ENCODE data around the gene RBPJL. TPM values are rescaled to one million over a fixed set of nuclear protein-coding genes. Genes with fewer than 3 reads are reported as not detected.

RBPJL gene
- total RNA-seq, 1 donor from 2014 or later, result not detected

DNA sequence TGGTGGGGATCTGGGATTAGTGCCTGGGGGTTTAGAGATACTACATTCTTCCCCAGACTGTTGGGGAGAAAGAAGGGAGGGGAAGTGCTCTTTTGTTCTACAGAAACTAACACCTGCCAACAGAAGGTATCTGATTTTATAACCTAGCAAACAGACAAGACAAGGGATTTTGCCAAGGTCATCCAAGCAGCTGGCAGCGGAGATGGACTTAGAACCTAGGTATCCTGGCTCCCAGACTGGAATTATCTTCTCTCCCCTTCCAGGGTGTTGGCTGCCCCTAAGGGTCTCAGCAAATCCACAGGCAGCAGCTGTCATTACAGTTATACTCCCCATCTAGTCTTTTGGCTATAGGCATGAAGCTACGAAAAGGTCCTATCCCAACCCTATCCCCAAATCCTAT lies 33.2 kb downstream of the RBPJL start:
- H3K27ac Mint-ChIP-seq (ENCODE audit: unreplicated experiment), result no peak overlapping the region
- H3K9me3 Mint-ChIP-seq (ENCODE audit: unreplicated experiment), result peaks cover 5% of the 10 kb centered on the region
- H3K4me3 Mint-ChIP-seq (ENCODE audit: unreplicated experiment), result no peak overlapping the region
- H3K27me3 Mint-ChIP-seq (ENCODE audit: unreplicated experiment), result peaks cover 5% of the 10 kb centered on the region
- H3K4me1 Mint-ChIP-seq (ENCODE audit: low read depth, unreplicated experiment), result peaks cover 1% of the 10 kb centered on the region
- H3K36me3 Mint-ChIP-seq (ENCODE audit: unreplicated experiment), result no peaks in the 10 kb centered on the region
- no peak for DNase-seq
- TF ChIP-seq, protein P1, sequence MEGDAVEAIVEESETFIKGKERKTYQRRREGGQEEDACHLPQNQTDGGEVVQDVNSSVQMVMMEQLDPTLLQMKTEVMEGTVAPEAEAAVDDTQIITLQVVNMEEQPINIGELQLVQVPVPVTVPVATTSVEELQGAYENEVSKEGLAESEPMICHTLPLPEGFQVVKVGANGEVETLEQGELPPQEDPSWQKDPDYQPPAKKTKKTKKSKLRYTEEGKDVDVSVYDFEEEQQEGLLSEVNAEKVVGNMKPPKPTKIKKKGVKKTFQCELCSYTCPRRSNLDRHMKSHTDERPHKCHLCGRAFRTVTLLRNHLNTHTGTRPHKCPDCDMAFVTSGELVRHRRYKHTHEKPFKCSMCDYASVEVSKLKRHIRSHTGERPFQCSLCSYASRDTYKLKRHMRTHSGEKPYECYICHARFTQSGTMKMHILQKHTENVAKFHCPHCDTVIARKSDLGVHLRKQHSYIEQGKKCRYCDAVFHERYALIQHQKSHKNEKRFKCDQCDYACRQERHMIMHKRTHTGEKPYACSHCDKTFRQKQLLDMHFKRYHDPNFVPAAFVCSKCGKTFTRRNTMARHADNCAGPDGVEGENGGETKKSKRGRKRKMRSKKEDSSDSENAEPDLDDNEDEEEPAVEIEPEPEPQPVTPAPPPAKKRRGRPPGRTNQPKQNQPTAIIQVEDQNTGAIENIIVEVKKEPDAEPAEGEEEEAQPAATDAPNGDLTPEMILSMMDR (IDR thresholded peaks at IDR 0.05; ENCODE audit: partially characterized antibody, unreplicated experiment), result no peak

DNA sequence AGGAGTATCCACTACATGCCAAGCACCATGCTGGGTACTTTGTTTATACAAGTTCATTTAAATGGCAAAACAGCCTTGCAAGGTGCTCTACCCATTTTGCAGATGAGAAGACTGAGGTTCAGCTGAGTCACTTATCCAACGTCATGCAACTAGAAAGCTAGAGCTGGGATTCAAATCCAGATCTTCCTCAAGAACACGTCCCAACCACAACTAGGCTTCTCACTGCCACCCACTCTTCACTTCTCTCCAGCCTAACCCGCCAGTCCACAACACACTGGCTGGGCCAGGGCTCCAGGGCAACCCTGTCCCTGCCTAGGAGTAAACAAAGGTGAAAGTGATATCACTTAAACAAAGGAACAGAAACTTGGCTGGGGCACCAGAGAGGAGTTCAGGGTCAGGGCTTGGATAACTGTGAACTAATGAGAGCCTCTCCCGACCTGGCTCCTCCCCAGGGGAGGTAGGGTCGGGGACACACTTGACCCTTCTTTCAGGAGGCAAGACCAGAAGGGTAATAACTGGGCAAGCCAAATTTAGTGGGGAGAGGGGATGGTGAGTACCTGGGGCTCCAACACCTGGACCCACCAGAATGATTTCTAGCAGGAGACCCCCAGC lies 33.7 kb downstream of the RBPJL start:
- Mint-ChIP-seq H3K4me3 (ENCODE audit: unreplicated experiment) (no peak overlapping the region), H3K4me1 (ENCODE audit: low read depth, unreplicated experiment) (peaks cover 1% of the 10 kb centered on the region), H3K9me3 (ENCODE audit: unreplicated experiment) (peaks cover 5% of the 10 kb centered on the region), H3K27ac (ENCODE audit: unreplicated experiment) (no peak overlapping the region), H3K36me3 (ENCODE audit: unreplicated experiment) (no peaks in the 10 kb centered on the region), H3K27me3 (ENCODE audit: unreplicated experiment) (peaks cover 5% of the 10 kb centered on the region)
- TF ChIP-seq, protein P1 (IDR thresholded peaks at IDR 0.05; ENCODE audit: partially characterized antibody, unreplicated experiment), result no peak
- DNase-seq, result no peak

DNA sequence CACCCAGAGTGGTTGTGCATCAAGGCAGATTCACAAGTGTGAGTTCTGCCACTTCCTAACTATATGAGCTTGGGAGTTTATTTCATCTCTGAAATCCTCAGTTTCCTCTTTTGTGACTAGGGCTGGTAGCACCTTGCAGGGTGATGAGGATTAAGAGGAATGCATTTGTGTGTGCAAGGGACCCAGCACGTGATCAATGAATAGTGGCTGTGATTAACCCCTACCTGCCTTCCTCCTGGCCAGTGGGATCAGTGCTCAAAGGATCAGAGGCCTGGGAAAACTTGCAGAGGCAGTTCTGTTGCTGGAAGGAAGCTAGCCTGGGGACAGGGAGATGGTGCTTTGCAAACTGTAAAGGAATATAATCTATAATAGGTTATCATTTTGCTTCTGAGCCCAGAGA lies 34.3 kb downstream of the RBPJL start:
- no peak overlapping the region for H3K4me3 Mint-ChIP-seq (ENCODE audit: unreplicated experiment)
- peaks cover 3% of the 10 kb centered on the region for H3K9me3 Mint-ChIP-seq (ENCODE audit: unreplicated experiment)
- H3K36me3 Mint-ChIP-seq (ENCODE audit: unreplicated experiment), result no peaks in the 10 kb centered on the region
- no peak overlapping the region for H3K27ac Mint-ChIP-seq (ENCODE audit: unreplicated experiment)
- H3K27me3 Mint-ChIP-seq (ENCODE audit: unreplicated experiment), result peaks cover 5% of the 10 kb centered on the region
- DNase-seq, result no peak
- H3K4me1 Mint-ChIP-seq (ENCODE audit: low read depth, unreplicated experiment), result peaks cover 1% of the 10 kb centered on the region
- TF ChIP-seq, protein P1 (IDR thresholded peaks at IDR 0.05; ENCODE audit: partially characterized antibody, unreplicated experiment), result no peak

DNA sequence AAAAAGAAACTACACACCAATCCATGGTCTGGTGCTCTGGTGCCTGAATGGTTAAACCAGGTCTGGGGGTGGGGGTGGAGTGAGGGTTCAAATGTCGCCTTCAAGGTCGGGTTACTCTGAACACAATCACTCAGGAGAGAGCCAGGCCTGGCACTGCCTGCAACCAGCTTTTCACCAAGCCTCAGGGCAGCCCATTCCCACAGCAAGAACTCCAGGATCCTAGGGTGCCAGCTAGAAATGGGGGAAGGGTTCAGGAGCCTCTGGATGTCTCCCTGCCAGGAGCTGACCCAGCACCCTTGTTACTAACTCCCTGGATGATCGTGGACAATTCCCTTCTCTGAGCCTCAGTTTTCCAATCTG lies 34.9 kb downstream of the RBPJL start:
- peaks cover 3% of the 10 kb centered on the region for H3K9me3 Mint-ChIP-seq (ENCODE audit: unreplicated experiment)
- no peak for DNase-seq
- H3K36me3 Mint-ChIP-seq (ENCODE audit: unreplicated experiment), result no peaks in the 10 kb centered on the region
- peaks cover 1% of the 10 kb centered on the region for H3K4me1 Mint-ChIP-seq (ENCODE audit: low read depth, unreplicated experiment)
- no peak overlapping the region for H3K27ac Mint-ChIP-seq (ENCODE audit: unreplicated experiment)
- H3K27me3 Mint-ChIP-seq (ENCODE audit: unreplicated experiment), result peaks cover 5% of the 10 kb centered on the region
- TF ChIP-seq, protein P1 (IDR thresholded peaks at IDR 0.05; ENCODE audit: partially characterized antibody, unreplicated experiment), result no peak
- H3K4me3 Mint-ChIP-seq (ENCODE audit: unreplicated experiment), result no peak overlapping the region

DNA sequence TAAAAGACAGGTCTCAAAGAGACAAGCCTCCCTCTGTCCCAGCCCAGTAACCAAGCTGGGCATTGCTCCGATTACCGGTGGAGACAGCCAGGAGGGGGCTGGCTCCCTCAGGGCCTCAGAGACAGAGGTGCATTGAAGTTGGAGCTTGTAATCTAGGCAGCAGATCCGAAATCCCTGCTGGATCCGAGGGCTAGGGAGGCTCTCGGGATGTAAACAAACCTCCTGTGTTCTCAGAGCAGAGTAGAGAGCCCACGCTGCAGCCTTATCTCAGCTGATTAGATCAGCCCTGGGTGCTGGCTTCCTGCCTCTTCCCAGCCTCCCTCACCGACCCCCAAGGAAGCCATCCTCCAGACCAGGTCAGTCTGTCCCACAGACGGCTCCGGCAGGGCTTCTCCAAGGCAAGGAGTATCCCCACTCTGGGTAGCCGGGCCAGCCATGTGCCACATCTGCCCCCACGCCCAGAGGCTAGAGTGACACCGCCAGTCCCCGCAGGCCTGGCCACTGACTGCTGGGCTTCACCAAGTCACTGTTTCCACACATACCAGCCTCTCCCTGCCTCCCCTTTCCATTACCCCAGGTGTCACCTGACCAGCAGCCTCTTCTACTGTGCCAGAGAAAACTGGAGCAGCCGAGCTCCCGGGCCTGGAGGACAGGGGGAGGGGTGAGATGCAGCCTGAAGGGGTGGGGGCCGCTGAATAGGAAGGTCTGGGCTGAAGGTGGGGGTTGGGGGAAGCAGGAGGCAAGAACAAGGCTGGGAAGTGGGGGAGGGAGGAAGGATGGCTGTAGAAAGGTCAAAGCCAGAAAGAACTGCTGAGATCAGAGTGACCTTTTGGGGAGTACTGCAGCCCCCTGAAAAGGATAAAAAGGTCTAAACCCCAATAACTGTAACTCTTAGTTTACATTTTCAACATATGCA lies 35.6 kb downstream of the RBPJL start:
- Mint-ChIP-seq H3K9me3 (ENCODE audit: unreplicated experiment) (peaks cover 2% of the 10 kb centered on the region), H3K4me3 (ENCODE audit: unreplicated experiment) (no peak overlapping the region), H3K27ac (ENCODE audit: unreplicated experiment) (no peak overlapping the region), H3K36me3 (ENCODE audit: unreplicated experiment) (no peaks in the 10 kb centered on the region), H3K27me3 (ENCODE audit: unreplicated experiment) (peaks cover 2% of the 10 kb centered on the region), H3K4me1 (ENCODE audit: low read depth, unreplicated experiment) (peaks cover 1% of the 10 kb centered on the region)
- no peak for DNase-seq
- TF ChIP-seq, protein P1 (IDR thresholded peaks at IDR 0.05; ENCODE audit: partially characterized antibody, unreplicated experiment), result no peak
